GM21381 (cell line): ENCODE data around the gene TRIM73.
"Not testable (repeated sequence)": the region's sequence is repeated elsewhere in the genome, so short reads cannot be mapped to it uniquely, and the experiment has no call there.

Source experiments
- ATAC-seq: cut with Tn5 transposase; IDR thresholded peaks from one replicate; pipeline ENCODE4 v1.9.1; 2021; ENCODE audit warnings: mild to moderate bottlenecking, moderate library complexity; ENCODE audit not compliant: unreplicated experiment

Gene TRIM73

DNA sequence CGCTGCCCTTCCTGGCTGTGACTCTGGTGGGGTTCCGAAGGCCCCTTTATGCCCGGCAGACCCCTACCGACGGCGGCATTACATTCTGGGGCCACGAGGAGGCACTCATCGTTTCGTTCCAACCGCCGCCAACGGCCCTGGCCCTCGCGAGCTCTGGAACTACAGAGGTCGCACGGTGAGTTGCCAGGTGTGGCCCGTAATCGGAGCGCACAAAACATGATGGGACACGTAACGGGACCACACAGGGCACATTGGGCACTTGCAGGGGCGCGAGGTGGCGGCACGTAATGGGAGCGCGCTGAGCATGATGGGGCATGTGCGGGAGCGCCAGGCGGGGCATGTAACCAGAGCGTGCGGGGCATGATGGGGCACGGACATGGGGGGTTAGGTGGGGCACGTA is at the start of gene TRIM73:
Gene TRIM73 (plus strand): TSS at position 301 of the 400 bp plus-strand sequence. CDS start 3,305 bp downstream, outside the sequence.
- not testable (repeated sequence) for ATAC-seq

DNA sequence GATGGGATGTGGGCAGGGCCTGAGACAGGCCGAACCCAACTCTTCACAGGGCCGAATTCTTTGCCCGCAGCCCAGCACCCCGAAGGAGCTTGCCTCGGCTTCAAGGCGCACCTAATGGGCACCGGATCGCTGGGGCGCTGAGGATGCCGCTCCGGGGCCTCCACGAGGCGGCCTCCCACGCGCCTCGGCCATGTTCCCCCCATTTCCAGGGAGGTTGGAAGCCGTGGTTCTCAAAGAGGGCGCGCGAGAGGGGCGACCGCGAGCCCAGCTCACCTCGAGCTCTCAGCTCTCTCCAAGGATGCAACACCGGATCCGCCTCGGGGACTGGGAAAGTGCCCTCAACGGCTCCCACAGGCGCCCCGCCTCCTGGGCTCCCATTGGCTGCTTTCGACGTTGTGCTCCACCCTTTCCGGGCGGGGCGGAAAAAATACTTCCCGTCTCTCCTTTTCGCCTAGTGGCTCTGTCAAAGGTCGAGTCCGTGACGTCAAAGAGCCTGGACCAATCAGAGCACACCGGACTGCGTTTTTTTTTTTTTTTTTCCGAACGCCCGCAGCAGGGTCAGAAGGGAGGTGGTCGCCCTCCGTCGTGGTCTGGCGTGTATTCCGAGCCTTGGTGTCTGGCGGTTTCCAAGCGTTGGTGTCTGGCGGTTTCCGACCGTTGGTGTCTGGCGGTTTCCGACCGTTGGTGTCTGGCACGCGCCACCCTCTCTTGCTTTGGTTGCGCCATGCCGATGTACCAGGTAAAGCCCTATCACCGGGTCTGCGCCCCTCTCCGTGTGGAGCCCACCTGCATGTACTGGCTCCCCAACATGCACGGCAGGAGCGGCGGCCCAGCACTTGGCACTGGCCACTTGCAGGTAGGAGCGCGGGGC is 36.5 kb upstream of the TRIM73 start:
- peak; percentile 56 for ATAC-seq

DNA sequence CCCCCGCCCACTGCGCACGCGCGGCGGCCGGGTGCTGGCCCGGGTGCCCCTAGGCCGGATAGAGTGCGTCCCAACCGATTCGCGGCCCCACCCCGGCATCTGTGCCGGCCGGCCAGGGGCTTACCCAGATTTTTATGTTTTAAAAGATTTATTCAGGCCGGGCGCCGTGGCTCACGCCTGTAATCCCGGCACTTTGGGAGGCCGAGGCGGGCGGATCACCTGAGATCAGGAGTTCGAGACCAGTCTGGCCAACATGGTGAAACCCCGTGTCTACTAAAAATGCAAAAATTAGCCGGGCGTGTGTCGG is 35.9 kb upstream of the TRIM73 start:
- ATAC-seq: peak; percentile 60

GRCh38 chr7:75364079-75364478 is 31.4 kb upstream of the TRIM73 start:
- not testable (repeated sequence) for ATAC-seq

GRCh38 chr7:75366643-75367042 is 28.8 kb upstream of the TRIM73 start:
- not testable (repeated sequence) for ATAC-seq

DNA sequence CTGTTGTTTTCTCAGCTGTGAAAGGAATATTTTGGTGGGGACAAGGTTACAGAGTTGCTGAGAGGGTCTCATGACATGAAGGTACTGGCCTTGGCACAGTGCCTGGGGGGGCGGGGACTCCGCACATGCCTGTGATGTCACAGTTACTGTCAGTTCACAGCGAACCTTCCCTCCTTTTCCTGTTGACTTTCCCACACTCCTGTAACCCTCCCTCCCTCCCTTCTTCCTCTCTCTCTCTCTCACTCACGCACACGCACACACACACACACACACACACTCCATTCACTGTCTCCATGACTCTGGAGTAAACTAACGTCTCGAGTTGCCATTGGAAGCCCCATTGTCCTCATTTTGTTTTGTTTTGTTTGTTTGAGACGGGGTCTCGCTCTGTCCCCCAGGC is 28.1 kb upstream of the TRIM73 start:
- ATAC-seq: not testable (repeated sequence)

DNA sequence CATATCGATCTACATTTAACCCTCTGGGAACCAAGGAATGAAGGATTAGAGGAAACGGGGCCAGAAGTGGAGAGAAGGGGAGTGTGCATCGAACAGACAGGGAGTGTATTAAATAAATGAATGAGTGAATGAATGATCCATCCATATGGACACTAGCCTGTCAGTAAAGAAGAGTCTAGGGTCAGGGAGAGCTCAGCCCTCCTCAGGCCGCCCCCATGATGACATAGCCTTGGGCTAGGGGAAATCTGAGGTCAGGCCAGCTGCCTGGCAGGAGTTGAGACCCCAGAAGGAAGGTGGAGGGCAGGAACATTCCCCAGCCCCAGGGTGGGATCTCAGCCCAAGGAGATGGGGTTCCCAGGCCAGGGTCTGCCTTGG is 21.3 kb upstream of the TRIM73 start:
- ATAC-seq: not testable (repeated sequence)

- not testable (repeated sequence) for ATAC-seq
Observed at GRCh38 chr7:75374519-75375317, 20.7 kb upstream of the TRIM73 start.

DNA sequence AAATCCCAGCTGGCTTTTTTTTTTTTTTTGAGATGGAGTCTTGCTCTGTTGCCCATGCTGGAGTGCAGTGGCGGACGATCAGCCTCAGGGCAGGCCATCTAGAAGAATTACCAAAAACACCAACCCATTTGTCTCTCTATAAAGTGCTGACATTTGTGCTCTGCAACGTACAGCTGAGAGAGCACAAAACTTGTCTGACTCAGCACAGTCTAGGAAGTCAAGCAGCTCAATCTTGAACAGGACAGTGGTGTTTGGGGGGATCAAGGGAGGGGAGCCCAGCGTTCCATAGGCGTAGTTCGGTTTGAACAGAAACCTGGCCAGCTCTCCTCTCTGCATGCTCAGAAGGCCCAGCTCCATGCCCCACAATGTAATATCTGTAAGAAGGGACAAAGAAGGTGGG is 2.2 kb upstream of the TRIM73 start:
- not testable (repeated sequence) for ATAC-seq

GRCh38 chr7:75397865-75398264 is 2.4 kb downstream of the TRIM73 start:
- not testable (repeated sequence) for ATAC-seq

- not testable (repeated sequence) for ATAC-seq
Observed at GRCh38 chr7:75398771-75399700, 3.6 kb downstream of the TRIM73 start.

DNA sequence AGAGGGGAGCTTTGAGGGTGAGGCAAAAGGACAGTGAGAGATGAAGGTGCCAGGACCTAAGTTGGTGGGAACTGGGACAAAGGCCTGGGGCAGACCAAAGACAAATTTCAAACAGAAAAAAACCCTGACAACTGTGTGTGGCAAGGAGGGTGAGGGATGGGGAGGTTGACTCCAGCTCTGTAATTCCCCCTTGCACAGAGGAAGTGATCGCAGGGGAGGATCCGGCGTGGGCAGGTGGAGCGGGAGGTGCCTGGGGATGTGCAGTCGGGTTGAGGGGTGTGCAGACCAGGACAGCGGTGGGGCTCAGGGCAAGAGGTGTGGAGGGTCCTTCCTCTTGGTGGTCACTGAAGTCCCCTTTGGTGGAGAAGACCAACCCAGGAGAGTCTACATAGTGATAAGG is 5.1 kb downstream of the TRIM73 start:
- ATAC-seq: not testable (repeated sequence)

GRCh38 chr7:75403455-75404443 is 8.3 kb downstream of the TRIM73 start:
- ATAC-seq: not testable (repeated sequence)

- ATAC-seq: not testable (repeated sequence)
Observed at GRCh38 chr7:75404663-75405062, 9.2 kb downstream of the TRIM73 start.

DNA sequence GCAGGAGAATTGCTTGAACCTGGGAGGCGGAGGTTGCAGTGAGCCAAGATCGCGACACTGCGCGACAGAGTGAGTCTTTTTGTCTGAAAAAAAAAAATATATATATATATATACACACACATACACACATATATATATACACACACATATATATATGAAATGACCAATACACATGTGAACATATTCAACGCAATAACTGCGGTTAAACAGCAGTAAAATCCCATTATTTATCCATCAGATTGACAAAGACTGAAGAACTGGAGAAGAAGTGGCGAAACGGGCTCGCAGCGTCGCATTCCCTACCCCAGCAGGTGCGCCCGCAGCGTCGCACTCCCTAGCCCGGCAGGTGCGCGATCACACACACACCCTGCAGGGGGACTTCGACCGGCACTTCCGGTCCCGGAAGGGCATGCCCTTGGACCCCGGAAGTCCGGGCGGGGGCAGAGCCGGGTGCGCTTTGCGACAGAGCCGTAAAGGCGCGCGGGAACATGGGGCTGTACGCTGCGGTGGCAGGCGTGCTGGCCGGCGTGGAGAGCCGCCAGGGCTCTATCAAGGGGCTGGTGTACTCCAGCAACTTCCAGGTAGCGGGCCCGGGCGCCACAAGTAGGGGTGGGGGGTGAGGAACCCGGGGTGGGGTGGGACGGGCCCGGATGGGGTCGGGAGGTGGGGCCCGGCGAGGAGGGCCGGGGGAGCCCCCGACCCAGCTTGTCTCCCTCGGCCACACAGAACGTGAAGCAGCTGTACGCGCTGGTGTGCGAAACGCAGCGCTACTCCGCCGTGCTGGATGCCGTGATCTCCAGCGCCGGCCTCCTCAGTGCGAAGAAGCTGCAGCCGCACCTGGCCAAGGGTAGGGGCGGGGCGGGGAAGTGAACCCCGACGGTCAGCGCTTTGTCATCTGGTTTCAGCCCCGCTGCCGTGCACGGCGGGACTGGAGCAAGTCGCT is 14.7 kb downstream of the TRIM73 start:
- peak; percentile 89 for ATAC-seq

GRCh38 chr7:75410823-75411173 is 15.4 kb downstream of the TRIM73 start:
- ATAC-seq: peak; percentile 1

DNA sequence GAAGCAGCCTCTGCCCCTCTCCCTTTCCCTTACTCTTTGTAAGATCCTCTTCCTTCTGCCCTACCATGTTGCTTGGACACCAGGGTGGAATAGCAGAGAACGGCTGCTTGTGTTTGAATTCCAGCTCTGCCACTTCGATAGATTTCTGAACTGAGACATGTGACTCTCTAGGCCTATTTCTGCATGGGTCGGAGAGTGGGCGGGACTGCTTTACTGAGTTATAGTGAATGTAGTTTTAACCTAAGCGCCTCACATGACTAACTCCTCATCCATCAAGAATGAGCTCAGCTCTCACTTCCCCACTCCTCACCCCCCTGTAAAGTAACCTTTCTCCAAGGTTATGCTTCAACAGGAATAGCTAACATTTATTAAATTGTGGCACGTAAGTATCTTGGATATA is 18.8 kb downstream of the TRIM73 start:
- ATAC-seq: not testable (repeated sequence)

- not testable (repeated sequence) for ATAC-seq
Observed at GRCh38 chr7:75414708-75415427, 19.4 kb downstream of the TRIM73 start.
